HG03066 (cell line): ENCODE results near the gene SECISBP2.
"Not testable (repeated sequence)": the region's sequence is repeated elsewhere in the genome, so short reads cannot be mapped to it uniquely, and the experiment has no call there.

ENCODE experiments used
- ATAC-seq: cut with Tn5 transposase; IDR thresholded peaks from one replicate; pipeline ENCODE4 v1.9.1; 2021; ENCODE audit warnings: low read depth; ENCODE audit not compliant: unreplicated experiment

SECISBP2 gene

DNA sequence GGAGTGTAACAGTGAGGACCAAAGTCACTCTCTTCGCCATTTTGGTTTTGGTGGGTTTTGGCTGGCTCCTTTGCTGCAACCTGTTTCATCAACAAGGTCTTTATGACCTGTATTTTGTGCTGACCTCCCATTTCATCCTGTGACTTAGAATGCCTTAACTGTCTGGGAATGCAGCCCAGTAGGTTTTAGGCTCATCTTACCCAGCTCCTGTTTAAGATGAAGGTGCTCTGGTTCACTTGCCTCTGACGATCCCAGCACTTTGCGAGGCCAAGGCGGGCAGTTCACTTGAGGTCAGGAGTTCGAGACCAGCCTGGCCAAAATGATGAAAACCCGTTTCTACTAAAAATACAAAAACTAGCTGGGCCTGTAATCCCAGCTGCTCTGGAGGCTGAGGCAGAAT lies 9.1 kb upstream of the SECISBP2 start:
- ATAC-seq, result no peak

DNA sequence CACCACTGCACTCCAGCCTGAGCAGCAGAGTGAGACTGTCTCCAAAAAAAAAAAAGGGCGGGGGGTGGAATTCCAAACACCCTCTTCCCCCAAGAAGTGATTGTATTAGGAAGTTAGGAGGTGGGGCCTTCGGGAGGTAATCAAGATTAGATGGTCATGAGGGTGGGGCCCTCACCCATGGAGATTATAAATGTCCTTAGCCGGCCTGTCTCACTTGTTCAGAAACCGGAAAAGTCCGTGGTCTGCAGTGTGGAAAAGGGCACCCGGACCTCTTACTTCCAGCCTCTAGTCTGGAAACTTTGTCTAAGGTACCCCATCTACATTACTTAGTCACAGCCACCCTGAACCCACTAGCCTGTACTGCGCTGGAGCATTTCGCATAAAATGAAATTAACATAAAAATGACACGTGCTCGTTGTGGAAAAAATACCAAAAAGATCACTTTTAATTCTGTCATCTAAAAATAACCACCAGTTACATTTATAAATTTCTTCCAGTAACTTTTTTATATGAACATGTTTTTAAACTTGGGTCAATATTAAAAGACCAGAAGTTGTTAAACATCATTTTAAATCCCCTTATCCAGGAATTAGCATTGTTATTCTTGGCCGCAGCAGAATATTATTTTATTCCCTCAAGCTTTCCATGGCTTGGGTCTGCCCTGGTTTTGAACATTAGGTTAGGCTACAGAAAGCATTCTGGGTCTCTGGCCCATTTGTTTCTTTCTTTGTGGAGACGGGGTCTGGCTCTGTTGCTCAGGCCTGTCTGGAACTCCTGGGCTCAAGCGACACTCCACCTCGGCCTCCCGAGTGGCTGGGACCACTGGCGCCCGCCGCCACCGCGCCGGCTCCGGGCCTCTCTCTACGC lies 8.5 kb upstream of the SECISBP2 start:
- no peak for ATAC-seq

DNA sequence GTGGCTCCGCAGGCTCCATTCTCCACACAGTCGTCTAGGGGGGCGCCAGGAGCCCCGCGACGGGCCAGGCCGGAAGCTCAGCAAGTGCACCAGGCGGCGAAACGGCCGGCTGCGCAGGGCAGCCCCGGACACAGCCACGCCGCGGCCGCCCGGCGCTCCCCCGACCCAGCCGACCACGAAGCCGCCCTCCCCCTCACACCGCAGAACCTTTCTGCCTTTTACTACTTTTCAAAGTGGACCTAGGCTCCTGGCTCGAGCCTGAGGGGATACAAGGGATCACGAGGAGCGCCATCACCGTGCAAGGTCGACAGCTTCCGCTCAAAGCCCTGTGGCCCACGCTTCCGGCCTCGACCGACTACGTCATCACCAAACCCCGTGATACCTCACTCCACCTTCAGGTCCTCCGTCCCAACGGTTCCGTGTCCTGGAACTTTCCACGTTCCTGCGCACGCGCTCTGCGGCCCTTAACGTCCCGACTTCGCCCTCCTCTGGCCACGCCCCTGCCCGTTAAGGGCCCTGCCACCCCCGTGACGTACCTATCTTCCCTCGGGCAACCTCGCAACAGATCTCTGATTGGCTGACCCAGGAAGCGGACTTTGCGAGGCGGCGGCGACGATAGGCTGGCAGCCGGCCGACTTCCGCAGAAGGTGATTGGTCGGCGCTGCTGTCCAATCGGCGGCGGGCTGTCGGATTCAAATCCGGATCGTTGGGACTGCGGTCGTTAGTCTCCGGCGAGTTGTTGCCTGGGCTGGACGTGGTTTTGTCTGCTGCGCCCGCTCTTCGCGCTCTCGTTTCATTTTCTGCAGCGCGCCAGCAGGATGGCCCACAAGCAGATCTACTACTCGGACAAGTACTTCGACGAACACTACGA lies 7.6 kb upstream of the SECISBP2 start, which contains the start of gene CKS2:
Gene CKS2, plus strand, starts transcription at position 721 of the 871 bp plus-strand sequence. Its CDS starts 98 bp downstream, at position 819.
- ATAC-seq, result peak; percentile 86

DNA sequence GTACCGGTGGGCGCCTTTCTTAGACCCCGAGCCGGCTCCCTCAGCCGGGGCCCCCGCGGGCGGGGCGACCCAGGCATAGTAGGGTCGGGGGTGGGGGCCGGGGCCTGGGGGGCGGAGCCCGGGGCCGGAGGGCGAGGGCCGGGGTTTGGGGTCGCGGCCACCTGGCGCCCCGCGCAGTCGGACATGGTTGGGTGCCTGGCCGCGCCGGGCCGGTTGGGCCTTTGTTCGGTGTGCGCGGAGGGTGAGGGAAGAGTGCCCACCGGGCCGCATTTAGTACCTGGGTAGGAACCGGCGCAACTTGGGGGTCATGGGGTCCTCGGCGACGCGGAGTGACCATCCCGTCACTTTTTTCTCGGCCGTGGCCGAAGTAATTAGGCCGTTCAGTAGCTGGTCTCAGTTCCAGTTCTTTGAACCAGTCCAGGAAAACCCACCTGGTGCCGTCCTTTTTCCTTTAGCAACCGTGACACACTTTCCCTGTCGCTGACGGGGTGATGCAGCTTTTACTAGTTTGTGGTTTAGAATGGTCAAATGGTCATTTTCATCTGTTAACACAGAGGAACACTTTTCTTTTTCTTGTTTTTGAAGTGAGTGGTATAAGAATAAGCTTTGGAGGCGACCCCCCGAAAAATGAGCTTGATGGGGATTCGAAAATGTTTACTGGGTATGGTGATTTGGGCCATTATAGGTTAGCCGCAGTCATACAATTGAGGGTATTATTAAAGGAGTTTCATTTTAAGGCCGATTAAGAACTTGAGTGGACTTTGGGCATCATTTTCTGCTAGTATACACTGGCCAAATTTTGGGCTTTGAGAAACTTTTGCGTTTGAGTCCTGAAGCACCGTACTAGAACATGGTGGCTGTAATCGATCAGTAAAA lies 6.7 kb upstream of the SECISBP2 start:
- no peak for ATAC-seq

DNA sequence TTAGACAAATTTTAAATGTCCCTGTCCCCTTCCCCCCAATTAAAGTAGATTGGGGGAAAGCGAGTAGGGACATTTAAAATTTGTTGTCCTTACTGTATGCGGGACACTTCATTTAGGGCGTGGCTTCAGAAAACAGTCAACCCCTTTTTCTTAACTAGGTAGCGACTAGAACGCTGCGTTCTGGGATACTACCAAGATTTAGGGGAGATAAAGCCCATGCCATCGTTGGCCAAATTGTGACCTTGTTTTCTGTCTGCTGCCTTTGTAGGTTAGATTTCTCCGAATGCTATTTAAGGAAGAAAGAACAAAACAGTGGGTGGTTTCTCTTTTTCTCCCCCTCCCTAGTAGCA lies 6.1 kb upstream of the SECISBP2 start:
- no peak for ATAC-seq

DNA sequence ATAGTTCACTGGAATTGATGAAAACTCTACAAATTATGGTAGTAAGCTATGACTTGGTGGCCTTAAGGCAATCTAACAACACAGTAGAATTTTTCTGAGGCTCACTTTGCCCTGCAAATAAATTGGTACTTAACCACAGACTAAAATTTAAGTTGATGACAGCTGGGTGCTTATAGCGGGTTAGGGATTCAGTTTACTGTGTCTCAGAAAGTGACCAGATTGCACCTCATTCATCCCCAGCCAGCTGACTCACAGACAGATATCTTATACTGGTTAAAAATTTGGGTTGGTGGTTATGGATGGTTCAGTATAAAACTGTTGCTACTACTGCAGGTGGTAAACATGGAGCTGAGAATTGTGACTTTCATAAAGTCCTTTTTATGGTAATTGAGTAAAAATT lies 4.5 kb upstream of the SECISBP2 start:
- no peak for ATAC-seq

DNA sequence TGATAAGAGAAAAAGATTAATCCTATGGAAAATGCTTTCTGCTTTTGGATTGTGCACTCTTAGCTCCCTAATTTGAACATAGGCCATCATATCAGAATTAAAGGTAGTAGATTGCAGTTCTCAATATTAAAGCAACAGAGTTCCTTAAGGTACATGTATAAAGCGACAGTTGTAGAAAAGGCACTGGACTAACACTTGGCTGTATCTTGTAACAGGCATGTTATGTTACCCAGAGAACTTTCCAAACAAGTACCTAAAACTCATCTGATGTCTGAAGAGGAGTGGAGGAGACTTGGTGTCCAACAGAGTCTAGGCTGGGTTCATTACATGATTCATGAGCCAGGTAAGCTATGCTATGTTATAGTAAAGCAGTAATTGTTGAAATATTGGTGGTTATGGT lies 3.3 kb upstream of the SECISBP2 start:
- no peak for ATAC-seq

DNA sequence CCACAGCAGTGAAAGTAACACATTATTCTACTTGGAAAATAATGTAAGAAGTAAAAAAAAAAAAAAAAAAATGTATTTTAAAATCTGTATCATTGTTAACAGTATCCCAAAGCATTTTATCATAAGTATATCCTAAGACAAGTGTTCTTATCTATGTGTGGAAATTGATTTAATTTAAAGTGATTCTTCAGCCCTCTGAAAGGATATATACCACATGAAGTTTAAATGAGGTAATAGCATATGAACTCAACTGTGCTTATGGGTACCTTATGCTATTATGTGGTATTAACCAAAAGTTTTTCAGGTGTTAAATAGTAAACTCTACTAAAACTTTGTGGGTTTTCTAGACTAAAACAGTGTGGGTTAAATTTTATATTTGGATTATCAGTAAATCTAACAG lies 2.8 kb upstream of the SECISBP2 start:
- ATAC-seq, result no peak

DNA sequence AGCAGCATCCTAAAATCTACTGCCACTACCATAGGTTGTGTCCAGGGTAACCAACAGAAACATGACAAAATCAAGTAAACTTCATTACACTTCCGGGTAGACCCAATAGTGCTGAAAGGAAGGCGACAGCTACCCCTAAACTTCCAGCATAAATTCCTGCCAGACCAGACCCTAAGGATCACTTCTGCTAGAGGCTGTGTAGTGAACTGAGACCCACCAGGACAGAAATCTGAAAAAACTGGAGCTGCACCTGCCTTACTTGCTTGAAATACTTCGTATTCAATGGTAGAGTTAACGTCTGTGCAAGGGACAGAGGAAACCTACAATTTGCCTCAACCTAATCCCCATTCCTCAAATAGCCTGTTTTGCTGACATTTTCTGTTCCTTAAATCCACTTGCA lies 1.0 kb upstream of the SECISBP2 start:
- ATAC-seq, result no peak

DNA sequence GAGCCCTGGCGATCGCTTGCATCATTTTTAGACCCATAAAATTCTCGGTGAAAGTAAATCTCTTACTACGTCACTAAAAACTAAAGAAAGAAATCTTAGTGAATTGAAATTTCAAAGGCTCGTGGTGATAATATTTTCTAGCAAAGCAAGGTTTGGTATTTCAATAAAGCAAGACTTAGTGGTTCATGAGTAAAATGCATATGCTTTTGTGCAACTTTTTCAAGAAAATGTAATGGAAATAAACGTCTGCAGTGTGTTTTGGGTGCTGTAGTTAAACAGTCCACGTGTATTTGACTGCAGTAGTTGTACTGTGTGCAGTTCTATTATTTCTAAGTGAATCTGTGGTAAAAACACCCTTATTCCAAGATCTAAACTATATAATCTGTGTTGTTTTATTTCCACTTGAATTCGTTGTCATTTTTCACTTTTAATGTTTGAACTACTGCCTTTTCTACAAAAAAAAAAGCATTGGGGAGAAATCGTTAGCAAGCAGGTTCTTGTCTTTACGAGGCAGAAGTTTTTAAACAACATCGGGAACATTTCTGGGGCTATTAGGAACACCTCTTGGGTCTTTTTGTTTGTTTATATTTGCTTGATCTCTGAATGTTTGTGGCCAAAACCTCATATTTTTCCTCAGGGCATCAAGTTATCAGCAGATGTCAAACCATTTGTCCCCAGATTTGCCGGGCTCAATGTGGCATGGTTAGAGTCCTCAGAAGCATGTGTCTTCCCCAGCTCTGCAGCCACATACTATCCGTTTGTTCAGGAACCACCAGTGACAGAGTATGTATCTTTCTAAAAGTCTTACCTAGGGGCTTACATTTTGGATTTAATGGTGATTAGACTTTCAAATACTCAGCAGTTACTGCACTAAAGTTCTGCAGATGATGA lies 960 bp downstream of the SECISBP2 start:
- ATAC-seq, result no peak

DNA sequence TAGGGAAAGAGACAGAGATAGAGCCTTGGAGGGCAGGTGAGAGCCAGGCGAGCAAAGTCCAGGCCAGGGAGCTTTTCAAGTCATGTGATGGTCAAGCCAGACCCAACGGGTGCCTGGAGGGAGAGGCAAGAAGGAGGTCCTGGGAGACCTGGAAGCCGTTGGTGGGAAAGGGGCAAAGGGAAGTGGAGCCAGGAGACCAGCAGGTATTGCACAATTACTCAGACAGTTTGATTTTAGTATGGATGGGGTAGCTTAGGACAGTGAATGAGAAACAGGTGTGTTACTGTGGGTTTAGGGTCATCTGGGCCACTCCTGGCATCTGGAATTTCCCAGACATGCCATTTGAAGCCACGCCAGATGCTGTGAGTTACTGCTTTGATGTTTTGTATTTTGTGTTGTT lies 5.1 kb downstream of the SECISBP2 start:
- no peak for ATAC-seq

DNA sequence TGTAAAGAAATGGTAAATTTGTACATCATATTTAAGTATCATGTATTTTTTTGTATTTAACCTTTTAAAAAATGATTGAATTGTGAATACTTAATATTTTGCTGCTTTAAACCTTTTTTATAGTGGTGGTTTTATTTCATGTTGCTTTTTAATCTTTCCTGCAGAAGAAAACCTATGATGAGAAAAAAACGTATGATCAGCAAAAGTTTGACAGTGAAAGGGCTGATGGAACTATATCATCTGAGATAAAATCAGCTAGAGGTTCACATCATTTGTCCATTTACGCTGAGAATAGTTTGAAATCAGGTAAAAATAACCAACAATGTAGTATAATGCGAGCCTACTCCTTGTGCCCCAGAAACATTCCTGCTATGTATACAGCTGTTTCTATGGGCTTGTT lies 7.4 kb downstream of the SECISBP2 start:
- no peak for ATAC-seq

DNA sequence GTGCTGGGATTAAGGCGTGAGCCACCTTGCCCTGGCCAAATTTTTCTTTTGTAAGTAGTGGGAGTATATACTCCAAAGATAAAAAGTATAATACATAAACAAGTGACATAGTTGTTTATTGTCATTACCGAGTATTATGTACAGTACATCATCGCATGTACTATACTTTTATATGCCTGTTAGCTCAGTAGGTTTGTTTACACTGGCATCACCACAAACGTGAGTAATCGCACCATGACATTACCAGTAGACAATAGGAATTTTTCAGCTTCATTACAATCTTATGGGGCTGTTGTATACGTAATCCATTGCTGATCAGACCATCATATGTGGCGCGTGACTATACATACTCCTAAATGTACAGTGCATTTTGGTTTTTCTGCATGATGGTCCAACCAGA lies 9.8 kb downstream of the SECISBP2 start:
- ATAC-seq, result no peak

DNA sequence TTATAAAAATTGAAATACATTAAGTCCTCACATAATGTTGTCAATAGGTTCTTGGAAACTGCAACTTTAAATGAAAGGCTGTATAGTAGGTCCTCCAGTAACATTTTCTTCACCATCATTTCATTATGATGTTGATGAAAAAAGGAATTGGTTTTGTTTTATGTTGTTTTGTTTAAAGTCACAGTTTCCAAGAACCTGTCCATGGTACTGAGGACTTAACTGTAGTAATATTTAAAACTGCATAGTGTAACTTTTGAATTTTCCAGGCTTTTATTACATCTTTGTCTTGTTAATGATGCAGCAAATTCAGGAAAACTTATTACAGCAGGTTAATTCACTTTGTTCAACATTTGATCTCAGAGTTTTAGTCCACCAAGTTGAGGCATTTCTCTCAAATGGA lies 11.6 kb downstream of the SECISBP2 start:
- ATAC-seq, result no peak

DNA sequence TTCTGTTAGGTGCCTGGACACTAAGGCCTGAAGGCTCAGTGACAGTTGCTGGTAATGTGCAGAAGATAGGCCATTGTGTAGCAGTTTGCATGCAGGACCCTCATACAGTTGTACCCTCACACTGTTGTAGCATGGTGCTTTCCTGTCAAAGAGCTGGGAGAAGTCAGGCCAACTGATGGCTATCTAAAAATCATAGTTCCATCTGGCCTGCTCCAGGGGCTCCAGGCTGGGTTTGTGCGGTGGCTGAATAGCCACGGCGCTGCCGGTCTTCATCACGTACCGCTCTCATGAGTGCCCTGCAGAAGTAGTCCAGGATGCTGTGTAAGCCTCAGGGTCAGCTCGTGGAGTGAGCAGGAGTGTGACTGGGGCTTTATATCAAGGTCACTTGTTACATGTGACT lies 12.2 kb downstream of the SECISBP2 start:
- no peak for ATAC-seq

DNA sequence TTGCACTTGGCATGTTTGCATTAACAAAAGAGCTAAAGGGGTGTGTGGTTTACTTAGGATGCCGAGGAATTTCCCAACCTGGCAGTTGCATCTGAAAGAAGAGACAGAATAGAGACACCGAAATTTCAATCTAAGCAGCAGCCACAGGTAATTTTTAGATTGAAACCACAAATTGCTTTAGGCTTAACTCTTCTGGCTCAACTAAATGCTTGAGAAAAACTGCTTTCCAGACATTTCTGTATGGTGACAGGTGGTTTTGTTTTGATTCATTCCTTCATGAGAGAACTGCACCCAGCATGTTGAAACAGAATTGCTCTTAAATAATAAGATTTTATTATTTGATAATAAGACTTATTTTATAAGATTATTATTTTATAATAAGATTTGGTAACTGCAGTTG lies 21.5 kb downstream of the SECISBP2 start:
- no peak for ATAC-seq

DNA sequence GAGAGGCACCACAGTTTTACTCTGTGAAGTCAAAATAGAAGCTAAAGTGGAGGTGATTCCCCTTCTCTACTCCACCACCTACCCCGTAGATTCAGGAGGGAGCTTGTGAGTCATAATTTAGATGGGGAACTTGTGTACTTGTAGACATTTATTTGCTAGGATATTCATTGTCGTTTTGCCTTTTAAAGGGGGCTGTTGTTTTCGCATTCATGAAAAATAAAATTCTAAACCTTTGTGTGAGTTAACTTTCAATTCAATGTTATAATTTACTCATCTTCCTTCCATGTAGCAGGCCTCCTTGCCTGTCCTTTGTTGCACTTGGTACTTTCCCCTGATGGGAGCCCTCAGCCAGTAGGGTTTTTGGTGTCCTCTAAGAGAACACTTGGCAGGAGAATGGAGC lies 22.0 kb downstream of the SECISBP2 start:
- no peak for ATAC-seq

DNA sequence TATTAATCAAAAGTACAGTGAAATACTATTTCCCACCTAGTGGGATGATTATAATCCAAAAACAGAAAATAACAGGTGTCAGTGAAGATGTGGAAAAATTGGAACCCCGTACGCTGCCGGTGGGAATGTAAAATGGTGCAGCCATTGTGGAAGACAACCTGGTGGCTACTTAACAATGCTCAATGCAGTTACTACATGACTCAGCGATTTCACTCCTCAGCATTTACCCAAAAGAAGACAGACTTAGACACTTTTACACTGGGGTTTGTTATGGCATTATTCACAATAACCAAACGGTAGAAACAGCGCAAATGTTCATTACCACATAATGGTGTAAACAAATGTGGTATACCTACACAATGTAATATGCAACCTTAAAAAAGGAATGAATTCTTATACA lies 23.9 kb downstream of the SECISBP2 start:
- ATAC-seq, result no peak

DNA sequence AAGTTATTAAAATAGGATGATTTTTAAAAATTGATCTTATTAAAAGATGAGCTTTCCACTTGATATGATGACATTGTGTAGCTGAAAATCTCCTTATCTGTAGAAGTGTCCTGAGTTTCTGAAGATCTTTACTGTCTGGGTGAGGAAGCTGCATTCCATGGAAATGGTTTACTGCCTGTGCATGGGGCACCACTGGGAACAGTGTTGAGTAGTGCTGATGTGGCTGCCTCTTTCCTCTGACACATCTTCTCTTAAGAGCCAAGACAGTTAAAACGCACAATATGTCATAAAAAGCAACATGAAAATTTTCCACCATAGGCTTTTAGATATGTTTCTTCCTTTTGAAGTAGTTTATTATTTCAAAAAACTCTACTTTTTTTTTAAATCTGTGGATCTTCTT lies 24.6 kb downstream of the SECISBP2 start:
- no peak for ATAC-seq

DNA sequence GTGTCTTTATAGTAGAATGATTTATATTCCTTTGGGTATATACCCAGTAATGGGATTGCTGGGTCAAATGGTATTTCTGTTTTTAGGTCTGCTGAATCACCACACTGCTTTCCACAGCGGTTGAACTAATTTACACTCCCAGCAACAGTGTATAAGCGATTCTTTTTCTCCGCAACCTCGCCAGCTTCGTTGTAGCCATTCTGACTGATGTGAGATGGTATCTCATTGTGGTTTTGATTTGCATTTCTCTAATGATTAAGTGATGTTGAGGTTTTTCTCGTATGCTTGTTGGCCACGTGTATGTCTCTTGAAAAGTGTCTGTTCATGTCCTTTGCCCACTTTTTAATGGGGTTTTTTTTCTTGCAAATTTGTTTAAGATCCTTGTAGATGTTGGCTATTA lies 25.5 kb downstream of the SECISBP2 start:
- not testable (repeated sequence) for ATAC-seq
